HG03442 (cell line): ENCODE results near the gene APBB2.
A peak's percentile ranks its signal among the peaks of the same experiment; 100 is the strongest.

Experiments used
- ATAC-seq: cut with Tn5 transposase; IDR thresholded peaks from one replicate; pipeline ENCODE4 v1.9.1; 2021; ENCODE audit warnings: mild to moderate bottlenecking, moderate library complexity; ENCODE audit not compliant: unreplicated experiment

The APBB2 gene

GRCh38 chr4:40789771-40790170, 424.6 kb downstream of the APBB2 start:
- no peak for ATAC-seq

- no peak for ATAC-seq
Observed at GRCh38 chr4:40789031-40789430, 425.3 kb downstream of the APBB2 start.

GRCh38 chr4:40788331-40788730, 426.0 kb downstream of the APBB2 start:
- no peak for ATAC-seq

GRCh38 chr4:40785727-40786126, 428.6 kb downstream of the APBB2 start:
- no peak for ATAC-seq

GRCh38 chr4:40782876-40783275, 431.5 kb downstream of the APBB2 start:
- no peak for ATAC-seq

GRCh38 chr4:40778090-40778489, 436.3 kb downstream of the APBB2 start:
- ATAC-seq: no peak

- no peak for ATAC-seq
Observed at GRCh38 chr4:40769266-40769665, 445.1 kb downstream of the APBB2 start.

GRCh38 chr4:40763228-40763716, 451.1 kb downstream of the APBB2 start:
- peak; percentile 100 for ATAC-seq
